Measurements from ENCODE around the gene USF2. TPM values are rescaled to one million over a fixed set of nuclear protein-coding genes. Genes with fewer than 3 reads are reported as not detected.
A peak's percentile ranks its signal among the peaks of the same experiment; 100 is the strongest.
"Not testable (repeated sequence)": the region's sequence is repeated elsewhere in the genome, so short reads cannot be mapped to it uniquely, and the experiment has no call there.

USF2 gene, protein sequence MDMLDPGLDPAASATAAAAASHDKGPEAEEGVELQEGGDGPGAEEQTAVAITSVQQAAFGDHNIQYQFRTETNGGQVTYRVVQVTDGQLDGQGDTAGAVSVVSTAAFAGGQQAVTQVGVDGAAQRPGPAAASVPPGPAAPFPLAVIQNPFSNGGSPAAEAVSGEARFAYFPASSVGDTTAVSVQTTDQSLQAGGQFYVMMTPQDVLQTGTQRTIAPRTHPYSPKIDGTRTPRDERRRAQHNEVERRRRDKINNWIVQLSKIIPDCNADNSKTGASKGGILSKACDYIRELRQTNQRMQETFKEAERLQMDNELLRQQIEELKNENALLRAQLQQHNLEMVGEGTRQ
- total RNA-seq (ENCODE audit: unreplicated experiment), result 132 TPM
- long read RNA-seq, partial matches to known transcripts, result 6 of 10 reads
- long read RNA-seq, other reads (novel, unspliced or antisense), result 3 of 10 reads

DNA sequence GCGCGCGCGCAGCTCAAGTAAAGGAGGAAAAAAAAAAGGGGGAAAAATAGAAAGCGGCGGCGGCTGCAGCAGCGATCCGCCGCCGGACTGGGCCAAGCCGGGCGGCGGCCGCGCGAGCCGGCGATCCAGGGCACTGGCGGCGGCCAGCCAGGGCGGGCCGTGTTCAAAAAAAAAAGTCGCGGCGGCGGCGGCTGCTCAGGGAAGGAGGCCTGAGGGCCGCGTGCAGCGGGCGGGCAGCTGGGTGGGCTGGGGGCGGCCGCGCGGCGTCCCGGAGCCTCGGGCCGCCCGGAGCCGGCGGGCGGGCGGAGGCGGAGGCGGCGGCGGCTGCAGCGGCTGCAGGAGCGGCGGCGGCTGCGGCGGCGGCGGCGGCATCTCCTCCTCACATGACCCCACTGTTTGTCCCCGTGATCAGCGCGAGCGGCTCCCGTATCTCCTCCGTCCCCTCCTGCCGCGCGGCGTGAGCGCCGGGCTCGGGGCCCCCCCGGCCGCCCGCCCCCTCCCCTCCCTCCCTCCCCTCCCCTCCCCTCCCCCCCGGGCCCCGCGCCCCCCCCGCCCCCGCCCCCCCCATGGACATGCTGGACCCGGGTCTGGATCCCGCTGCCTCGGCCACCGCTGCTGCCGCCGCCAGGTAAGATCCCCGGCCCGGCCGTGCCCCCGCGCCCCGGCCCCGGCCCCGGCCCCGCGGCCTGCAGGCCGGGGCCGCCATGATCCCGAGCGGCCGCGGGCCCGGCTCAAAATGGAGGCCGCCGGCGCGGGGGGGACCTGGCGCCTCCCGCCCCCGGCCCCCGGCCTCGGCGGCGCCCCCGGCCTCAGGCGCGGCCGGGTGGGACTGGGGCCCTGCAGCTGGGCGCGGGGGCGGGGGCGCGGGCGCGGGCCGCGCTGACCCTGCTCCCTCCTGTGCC lies at the start of gene USF2:
Gene USF2, plus strand, starts transcription at position 427 of the 902 bp plus-strand sequence. Its CDS starts 140 bp downstream, at position 567.
- peak; percentile 81 for DNase-seq
- peaks cover 28% of the 10 kb centered on the region for H3K4me1 Mint-ChIP-seq (ENCODE audit: low read depth, unreplicated experiment)
- TF ChIP-seq, protein P1, sequence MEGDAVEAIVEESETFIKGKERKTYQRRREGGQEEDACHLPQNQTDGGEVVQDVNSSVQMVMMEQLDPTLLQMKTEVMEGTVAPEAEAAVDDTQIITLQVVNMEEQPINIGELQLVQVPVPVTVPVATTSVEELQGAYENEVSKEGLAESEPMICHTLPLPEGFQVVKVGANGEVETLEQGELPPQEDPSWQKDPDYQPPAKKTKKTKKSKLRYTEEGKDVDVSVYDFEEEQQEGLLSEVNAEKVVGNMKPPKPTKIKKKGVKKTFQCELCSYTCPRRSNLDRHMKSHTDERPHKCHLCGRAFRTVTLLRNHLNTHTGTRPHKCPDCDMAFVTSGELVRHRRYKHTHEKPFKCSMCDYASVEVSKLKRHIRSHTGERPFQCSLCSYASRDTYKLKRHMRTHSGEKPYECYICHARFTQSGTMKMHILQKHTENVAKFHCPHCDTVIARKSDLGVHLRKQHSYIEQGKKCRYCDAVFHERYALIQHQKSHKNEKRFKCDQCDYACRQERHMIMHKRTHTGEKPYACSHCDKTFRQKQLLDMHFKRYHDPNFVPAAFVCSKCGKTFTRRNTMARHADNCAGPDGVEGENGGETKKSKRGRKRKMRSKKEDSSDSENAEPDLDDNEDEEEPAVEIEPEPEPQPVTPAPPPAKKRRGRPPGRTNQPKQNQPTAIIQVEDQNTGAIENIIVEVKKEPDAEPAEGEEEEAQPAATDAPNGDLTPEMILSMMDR (IDR thresholded peaks at IDR 0.05; ENCODE audit: partially characterized antibody, unreplicated experiment), result no peak
- H3K9me3 Mint-ChIP-seq (ENCODE audit: unreplicated experiment), result peaks cover 20% of the 10 kb centered on the region
- H3K4me3 Mint-ChIP-seq (ENCODE audit: unreplicated experiment), result peak within 1 kb of the TSS; percentile 91
- peaks cover 17% of the 10 kb centered on the region for H3K27me3 Mint-ChIP-seq (ENCODE audit: unreplicated experiment)
- H3K36me3 Mint-ChIP-seq (ENCODE audit: unreplicated experiment), result peaks cover 11% of the 10 kb centered on the region
- H3K27ac Mint-ChIP-seq (ENCODE audit: unreplicated experiment), result peak within 1 kb of the TSS; percentile 91

DNA sequence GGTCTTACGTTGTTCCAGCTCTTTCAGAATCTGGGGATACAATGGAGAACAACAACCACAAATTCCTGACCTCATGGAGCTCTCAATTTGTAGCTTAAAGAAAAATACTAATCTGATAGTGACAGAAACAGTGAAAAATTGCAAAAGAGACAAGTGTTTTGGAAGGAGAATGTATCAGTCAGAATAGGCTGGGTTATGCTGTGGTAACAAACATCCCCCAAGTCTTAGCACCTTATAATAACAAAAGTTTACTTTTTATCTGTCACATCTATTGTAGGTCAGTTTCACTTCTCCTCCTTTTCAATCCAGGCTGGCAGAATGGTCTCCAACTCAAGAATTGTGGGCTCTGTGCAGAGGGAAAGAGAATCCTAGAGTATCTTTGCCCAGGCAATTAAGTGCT lies 49.8 kb upstream of the USF2 start:
- Mint-ChIP-seq H3K36me3 (ENCODE audit: unreplicated experiment) (no peaks in the 10 kb centered on the region), H3K4me3 (ENCODE audit: unreplicated experiment) (peak overlapping the region; percentile 11), H3K27me3 (ENCODE audit: unreplicated experiment) (no peaks in the 10 kb centered on the region), H3K27ac (ENCODE audit: unreplicated experiment) (no peak overlapping the region), H3K4me1 (ENCODE audit: low read depth, unreplicated experiment) (no peaks in the 10 kb centered on the region), H3K9me3 (ENCODE audit: unreplicated experiment) (peaks cover 4% of the 10 kb centered on the region)
- TF ChIP-seq, protein P1 (IDR thresholded peaks at IDR 0.05; ENCODE audit: partially characterized antibody, unreplicated experiment), result no peak
- DNase-seq, result no peak

DNA sequence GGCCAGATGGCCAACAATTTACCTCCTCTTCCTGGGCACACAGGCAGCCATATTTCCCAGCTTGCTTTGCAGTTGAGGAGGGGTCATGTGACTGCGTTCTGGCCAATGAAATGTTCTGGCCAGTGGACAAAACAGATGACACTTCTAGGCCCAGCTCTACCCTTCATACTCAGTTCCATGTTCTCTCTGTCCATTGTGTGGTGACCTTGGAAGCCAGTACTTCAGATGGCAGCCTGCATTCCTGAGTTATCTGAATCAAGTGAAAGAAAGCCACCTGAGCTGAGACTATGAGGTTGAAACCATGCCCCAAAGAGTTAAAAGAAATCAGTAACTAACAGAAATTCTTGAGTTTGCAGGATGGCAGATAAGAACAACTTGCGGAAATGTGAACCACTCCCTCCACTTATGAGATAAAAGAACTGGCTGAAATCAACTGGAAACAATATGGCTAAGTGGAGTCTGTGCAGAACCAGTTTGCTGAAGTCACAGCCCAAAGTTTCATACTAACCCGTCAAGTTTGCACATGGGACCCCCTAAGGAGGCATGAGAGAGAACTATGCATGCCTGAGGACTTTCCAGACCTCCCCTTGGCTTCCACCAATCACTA lies 48.3 kb upstream of the USF2 start:
- TF ChIP-seq, protein P1 (IDR thresholded peaks at IDR 0.05; ENCODE audit: partially characterized antibody, unreplicated experiment), result no peak
- DNase-seq, result no peak
- H3K36me3 Mint-ChIP-seq (ENCODE audit: unreplicated experiment), result no peaks in the 10 kb centered on the region
- no peak overlapping the region for H3K27ac Mint-ChIP-seq (ENCODE audit: unreplicated experiment)
- no peaks in the 10 kb centered on the region for H3K4me1 Mint-ChIP-seq (ENCODE audit: low read depth, unreplicated experiment)
- H3K27me3 Mint-ChIP-seq (ENCODE audit: unreplicated experiment), result no peaks in the 10 kb centered on the region
- H3K4me3 Mint-ChIP-seq (ENCODE audit: unreplicated experiment), result no peak overlapping the region
- peaks cover 3% of the 10 kb centered on the region for H3K9me3 Mint-ChIP-seq (ENCODE audit: unreplicated experiment)

DNA sequence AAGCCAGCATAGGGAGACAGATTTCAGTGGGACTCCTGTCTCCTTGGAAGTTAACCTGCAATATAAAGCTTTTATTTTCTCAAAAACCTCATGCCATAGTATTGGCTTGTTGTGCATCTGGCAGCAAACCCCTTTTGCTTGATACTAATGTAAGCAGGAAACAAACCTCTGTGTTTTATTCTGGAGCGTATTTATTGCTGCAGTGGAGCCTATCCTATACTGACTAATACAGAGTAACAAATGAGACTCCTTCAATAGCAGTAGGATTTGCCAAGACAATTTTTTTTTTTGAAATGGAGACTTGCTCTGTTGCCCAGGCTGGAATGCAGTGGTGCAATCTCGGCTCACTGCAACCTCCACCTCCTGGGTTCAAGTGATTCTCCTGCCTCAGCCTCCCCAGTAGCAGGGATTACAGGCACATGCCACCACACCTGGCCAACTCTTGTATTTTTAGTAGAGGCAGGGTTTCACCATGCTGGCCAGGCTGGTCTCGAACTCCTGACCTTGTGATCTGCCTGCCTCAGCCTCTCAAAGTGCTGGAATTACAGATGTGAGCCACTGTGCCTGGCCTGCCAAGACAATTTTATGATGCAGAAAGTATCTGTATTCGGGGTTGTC lies 47.7 kb upstream of the USF2 start:
- H3K36me3 Mint-ChIP-seq (ENCODE audit: unreplicated experiment); H3K27me3 Mint-ChIP-seq (ENCODE audit: unreplicated experiment); DNase-seq; H3K9me3 Mint-ChIP-seq (ENCODE audit: unreplicated experiment); H3K27ac Mint-ChIP-seq (ENCODE audit: unreplicated experiment); H3K4me3 Mint-ChIP-seq (ENCODE audit: unreplicated experiment); H3K4me1 Mint-ChIP-seq (ENCODE audit: low read depth, unreplicated experiment): not testable (repeated sequence)
